ENCODE results near the gene LRTM2.
A peak's percentile ranks its signal among the peaks of the same experiment; 100 is the strongest.

The LRTM2 gene

DNA sequence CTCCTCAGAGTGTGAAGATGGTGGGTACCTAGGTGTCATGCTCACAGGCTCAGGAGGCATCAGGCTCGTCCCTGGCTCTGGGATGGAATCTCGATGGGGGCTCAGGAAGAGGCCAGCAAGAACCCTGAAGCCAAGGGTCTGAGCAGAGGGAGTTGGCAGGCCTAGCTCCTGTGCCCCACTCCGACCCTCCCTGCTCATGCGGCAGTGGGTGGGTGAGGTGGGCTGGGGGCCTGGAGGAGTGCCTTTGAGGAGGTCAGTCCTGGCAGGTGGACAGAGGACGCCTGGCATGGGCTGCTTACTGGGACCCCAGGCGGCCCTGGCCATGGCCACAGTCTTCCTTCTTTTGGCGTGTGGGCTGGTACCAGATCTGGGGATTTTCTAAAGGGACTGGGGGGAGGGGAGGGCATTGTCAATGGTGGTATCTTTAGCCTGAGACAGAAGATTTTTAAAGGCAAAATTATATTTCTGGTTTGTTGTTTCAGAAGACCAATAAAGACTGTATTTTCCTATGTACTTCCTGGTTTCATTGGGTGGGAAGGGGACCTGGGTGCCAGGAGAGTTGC lies 16.0 kb downstream of the LRTM2 start:
- Histone ChIP-seq H3K4me1 (ENCODE audit: insufficient read depth, poor library complexity, severe bottlenecking) (no peaks in the 10 kb centered on the region), H3K36me3 (ENCODE audit: low read depth) (no peaks in the 10 kb centered on the region), H3K27ac (ENCODE audit: poor library complexity, severe bottlenecking) (no peak overlapping the region), H3K9me3 (ENCODE audit: severe bottlenecking) (no peaks in the 10 kb centered on the region), H3K4me3 (ENCODE audit: severe bottlenecking) (no peak overlapping the region), H3K27me3 (ENCODE audit: insufficient read depth, poor library complexity, severe bottlenecking) (peaks cover 26% of the 10 kb centered on the region)
- DNase-seq (ENCODE audit: low spot score) (peak; percentile 61), ATAC-seq (ENCODE audit: low read depth) (no peak)
- TF ChIP-seq, protein P1, sequence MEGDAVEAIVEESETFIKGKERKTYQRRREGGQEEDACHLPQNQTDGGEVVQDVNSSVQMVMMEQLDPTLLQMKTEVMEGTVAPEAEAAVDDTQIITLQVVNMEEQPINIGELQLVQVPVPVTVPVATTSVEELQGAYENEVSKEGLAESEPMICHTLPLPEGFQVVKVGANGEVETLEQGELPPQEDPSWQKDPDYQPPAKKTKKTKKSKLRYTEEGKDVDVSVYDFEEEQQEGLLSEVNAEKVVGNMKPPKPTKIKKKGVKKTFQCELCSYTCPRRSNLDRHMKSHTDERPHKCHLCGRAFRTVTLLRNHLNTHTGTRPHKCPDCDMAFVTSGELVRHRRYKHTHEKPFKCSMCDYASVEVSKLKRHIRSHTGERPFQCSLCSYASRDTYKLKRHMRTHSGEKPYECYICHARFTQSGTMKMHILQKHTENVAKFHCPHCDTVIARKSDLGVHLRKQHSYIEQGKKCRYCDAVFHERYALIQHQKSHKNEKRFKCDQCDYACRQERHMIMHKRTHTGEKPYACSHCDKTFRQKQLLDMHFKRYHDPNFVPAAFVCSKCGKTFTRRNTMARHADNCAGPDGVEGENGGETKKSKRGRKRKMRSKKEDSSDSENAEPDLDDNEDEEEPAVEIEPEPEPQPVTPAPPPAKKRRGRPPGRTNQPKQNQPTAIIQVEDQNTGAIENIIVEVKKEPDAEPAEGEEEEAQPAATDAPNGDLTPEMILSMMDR (IDR thresholded peaks at IDR 0.05; ENCODE audit: poor library complexity, severe bottlenecking): no peak

DNA sequence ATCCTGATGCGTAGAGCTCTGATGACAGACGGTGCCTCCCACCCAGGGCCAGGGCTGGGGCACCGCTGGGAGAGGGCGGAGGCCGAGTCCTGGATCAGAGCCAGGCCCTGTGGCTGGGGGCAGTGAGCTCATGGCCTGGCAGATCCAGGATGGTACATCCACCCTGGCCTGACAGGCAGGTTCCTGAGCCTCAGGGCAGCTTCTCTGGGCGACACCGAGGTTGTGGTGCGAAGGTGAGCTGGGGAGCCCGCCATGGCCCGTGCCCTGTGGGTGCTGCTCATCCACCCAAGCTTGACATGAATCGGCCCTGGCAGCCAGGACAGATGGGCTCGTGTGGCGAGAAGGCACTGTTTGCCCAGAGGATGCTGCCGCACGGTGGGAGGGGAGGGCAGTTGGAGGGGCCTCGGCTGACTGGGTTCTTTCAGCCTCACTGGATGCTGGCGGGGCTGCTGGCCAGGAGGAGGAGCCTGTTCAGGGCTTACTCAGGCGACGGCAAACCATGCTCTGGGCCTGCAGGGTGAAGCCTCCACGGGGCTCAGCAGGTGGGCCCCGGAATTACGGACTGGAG lies 16.6 kb downstream of the LRTM2 start:
- ATAC-seq (ENCODE audit: low read depth) (peak; percentile 38; the same call in 1 of the 3 replicates), DNase-seq (ENCODE audit: low spot score) (peak; percentile 68)
- peaks cover 22% of the 10 kb centered on the region for H3K27me3 ChIP-seq (ENCODE audit: insufficient read depth, poor library complexity, severe bottlenecking)
- H3K4me1 ChIP-seq (ENCODE audit: insufficient read depth, poor library complexity, severe bottlenecking): no peaks in the 10 kb centered on the region
- no peaks in the 10 kb centered on the region for H3K9me3 ChIP-seq (ENCODE audit: severe bottlenecking)
- H3K4me3 ChIP-seq (ENCODE audit: severe bottlenecking): no peak overlapping the region
- H3K27ac ChIP-seq (ENCODE audit: poor library complexity, severe bottlenecking): no peak overlapping the region
- H3K36me3 ChIP-seq (ENCODE audit: low read depth): no peaks in the 10 kb centered on the region
- TF ChIP-seq, protein P1 (IDR thresholded peaks at IDR 0.05; ENCODE audit: poor library complexity, severe bottlenecking): no peak

DNA sequence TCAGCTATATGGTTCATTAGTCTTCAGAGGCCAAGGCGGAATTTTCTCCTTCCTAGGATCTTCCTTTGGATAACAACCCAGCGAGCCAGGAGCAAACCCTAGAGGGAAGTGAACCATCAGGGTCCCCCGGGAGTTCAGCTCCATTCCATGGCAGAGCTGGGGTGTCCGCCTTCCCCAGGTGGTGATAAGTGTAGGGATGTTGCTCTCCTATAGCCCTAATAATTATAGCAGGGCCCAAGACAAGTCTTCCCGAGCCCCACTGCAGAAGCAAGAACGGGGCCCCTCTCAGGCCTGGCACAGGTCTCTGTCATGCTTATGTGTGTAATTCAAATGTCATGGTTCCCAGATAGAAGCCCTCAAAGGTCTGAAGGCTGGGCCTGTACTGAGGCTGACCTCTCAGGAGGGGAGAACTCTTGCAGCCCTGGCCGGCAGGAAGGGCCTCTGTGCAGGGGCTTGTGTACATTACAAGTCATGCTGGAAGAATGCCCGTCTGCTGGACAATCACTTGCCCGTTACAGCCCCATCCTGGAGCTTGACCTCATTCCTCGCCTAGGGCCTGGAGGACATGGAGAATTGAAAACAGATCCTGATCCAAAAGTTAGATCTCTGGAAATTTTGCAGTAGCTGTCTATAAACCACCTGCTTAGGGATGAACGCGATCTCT lies 17.3 kb downstream of the LRTM2 start:
- Histone ChIP-seq H3K4me3 (ENCODE audit: severe bottlenecking) (no peak overlapping the region), H3K9me3 (ENCODE audit: severe bottlenecking) (no peaks in the 10 kb centered on the region), H3K36me3 (ENCODE audit: low read depth) (no peaks in the 10 kb centered on the region), H3K4me1 (ENCODE audit: insufficient read depth, poor library complexity, severe bottlenecking) (no peaks in the 10 kb centered on the region), H3K27ac (ENCODE audit: poor library complexity, severe bottlenecking) (no peak overlapping the region), H3K27me3 (ENCODE audit: insufficient read depth, poor library complexity, severe bottlenecking) (peaks cover 15% of the 10 kb centered on the region)
- DNase-seq (ENCODE audit: low spot score): peak; percentile 51
- TF ChIP-seq, protein P1 (IDR thresholded peaks at IDR 0.05; ENCODE audit: poor library complexity, severe bottlenecking): no peak
- ATAC-seq (ENCODE audit: low read depth): no peak

DNA sequence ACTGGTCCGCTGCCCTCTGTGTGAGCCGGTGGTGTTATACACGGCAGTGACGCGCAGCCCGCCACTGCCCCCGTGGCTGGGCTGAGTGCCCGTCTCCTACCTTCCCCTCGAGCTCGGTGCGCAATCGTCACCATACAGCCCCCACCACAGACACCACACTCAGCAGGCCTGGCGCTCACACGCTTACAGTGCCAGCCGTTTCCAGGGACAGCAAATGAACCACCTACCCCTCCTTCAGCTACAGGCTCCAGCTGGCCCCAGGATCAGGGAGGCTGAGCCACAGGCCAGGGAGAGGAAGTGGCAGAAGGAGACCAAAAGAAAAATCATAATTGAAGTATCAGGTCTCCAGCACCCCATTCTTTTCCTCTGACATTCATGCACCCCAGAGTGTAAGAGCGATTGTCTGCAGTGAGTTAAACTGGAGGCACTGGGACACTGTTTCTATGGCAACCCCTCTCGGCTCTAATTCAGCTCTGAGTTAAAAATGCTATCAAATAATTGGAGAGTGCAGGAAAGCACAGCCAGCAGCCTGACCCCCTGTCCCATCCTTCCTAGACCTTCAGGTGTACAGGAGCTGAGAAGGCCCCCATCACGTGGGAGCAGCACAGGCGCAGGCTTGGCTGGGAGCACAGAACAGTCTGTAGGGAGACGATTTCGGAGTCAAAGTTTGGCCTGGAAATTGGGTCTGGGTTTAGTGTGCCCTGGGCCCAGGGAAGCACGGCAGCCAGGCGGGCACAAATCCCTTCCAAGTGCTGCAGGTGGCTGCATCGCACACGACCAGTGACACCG lies 18.0 kb downstream of the LRTM2 start:
- Histone ChIP-seq H3K4me3 (ENCODE audit: severe bottlenecking) (no peak overlapping the region), H3K9me3 (ENCODE audit: severe bottlenecking) (no peaks in the 10 kb centered on the region), H3K27me3 (ENCODE audit: insufficient read depth, poor library complexity, severe bottlenecking) (peaks cover 20% of the 10 kb centered on the region), H3K4me1 (ENCODE audit: insufficient read depth, poor library complexity, severe bottlenecking) (no peaks in the 10 kb centered on the region), H3K27ac (ENCODE audit: poor library complexity, severe bottlenecking) (no peak overlapping the region), H3K36me3 (ENCODE audit: low read depth) (no peaks in the 10 kb centered on the region)
- DNase-seq (ENCODE audit: low spot score): peak; percentile 67
- TF ChIP-seq, protein P1 (IDR thresholded peaks at IDR 0.05; ENCODE audit: poor library complexity, severe bottlenecking): no peak
- no peak for ATAC-seq (ENCODE audit: low read depth)

Measured in RWPE2 (cell line).